Measurements from ENCODE around the gene ABLIM2.

DNA sequence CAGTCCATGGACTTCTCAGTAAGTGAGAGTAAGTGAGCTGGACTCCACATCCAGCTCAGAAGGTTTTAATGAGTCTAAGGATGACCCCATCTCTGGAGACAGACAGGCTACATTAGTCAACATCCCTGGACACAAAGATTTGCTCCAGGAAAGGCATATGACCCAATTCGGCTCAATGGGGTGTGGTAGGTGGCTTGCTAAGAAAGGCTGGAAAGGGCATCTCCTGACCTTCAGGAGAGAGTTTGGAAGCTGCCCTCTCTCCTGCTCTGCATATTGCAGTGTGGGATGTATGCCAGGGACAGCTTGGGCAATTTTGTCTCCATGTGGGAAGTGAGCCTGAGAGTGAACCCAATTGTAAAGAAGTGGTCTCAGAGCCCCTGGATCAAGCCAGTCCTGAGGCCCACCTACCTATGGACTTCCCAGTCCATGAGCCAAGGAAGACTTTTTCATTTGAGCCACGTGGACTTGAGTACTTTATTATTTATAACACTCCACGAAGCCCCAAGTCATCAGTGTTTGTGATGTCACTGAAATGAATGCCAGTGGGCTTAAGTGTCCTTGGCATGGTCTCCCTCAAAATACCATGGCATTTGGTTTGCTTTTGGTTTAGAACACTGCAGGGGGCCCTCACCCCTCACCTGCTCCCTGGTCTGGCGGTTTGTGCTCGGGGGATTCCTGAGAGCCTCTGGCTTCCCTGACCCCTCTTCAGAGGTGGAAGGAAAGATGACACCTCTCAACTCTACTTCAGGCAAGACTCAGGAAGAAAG lies 10.4 kb upstream of the ABLIM2 start:
- TF ChIP-seq, protein P1, sequence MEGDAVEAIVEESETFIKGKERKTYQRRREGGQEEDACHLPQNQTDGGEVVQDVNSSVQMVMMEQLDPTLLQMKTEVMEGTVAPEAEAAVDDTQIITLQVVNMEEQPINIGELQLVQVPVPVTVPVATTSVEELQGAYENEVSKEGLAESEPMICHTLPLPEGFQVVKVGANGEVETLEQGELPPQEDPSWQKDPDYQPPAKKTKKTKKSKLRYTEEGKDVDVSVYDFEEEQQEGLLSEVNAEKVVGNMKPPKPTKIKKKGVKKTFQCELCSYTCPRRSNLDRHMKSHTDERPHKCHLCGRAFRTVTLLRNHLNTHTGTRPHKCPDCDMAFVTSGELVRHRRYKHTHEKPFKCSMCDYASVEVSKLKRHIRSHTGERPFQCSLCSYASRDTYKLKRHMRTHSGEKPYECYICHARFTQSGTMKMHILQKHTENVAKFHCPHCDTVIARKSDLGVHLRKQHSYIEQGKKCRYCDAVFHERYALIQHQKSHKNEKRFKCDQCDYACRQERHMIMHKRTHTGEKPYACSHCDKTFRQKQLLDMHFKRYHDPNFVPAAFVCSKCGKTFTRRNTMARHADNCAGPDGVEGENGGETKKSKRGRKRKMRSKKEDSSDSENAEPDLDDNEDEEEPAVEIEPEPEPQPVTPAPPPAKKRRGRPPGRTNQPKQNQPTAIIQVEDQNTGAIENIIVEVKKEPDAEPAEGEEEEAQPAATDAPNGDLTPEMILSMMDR (conservative IDR thresholded peaks at IDR 0.05 in 1 of 2, IDR thresholded peaks at IDR 0.05 in 1 of 2; ENCODE audit: extremely low read depth in 1 of 2, insufficient read depth in 1 of 2, low read depth in 1 of 2, low read length in 2 of 2): no peak
- no peak for TF ChIP-seq EZH2 (IDR thresholded peaks at IDR 0.05; ENCODE audit: borderline replicate concordance, low read length)

All from mammary epithelial cell (primary cell).